SKM-1 (cell line): Measurements from ENCODE around the gene PRKCB.
A peak's percentile ranks its signal among the peaks of the same experiment; 100 is the strongest.

Experiments
- DNase-seq: peaks from one replicate; lab custom pipeline; 2025; ENCODE audit not compliant: unreplicated experiment; lab: John Stamatoyannopoulos, UW

Gene PRKCB

DNA sequence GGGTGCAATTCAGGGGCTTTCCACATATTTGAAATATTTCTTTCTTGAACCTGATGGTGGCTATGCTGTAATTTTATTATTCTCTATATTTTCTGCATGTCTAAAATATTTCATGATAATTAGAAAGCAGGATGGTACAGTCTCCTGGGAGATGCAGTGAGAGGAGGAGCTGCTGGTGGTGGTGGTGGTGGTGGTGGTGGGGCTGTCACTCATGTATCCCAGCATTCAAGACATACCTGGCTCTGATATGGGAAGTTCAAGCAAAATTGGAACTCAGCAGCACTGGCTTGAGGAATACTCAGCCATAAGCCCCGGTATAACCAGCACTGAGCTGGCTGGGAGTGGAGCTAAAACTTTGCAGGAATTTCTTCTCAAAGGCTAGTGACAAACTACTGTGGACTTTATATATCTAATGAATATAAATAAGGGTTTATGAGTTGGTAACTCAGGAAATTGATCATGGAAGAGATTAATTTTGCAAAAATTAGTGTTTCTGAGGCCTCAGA, 200.3 kb downstream of the PRKCB start:
- DNase-seq: no peak

- peak; percentile 12 for DNase-seq
These were observed 200.8 kb downstream of the PRKCB start for GRCh38 chr16:24036614-24037013.

DNA sequence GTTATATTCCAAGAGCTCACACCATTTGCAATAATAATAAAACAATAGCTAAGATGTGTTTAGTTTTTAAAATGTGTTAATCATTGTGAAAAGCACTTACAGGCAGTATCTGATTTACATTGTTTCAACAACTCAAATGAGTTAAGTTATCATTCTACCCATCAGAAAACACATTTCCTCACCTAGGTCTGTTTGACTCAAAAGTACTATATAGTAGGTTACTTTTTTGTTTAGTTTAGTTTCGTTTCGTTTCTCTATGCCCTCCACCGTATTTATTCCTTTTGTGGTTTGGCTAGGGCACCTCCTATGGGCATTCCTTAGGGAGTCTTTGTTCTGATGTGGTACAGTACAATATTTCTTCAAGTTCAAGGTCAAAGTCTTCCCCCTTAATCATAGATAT, 201.6 kb downstream of the PRKCB start:
- no peak for DNase-seq

- peak; percentile 1 for DNase-seq
These were observed 206.2 kb downstream of the PRKCB start for GRCh38 chr16:24041834-24042631.

DNA sequence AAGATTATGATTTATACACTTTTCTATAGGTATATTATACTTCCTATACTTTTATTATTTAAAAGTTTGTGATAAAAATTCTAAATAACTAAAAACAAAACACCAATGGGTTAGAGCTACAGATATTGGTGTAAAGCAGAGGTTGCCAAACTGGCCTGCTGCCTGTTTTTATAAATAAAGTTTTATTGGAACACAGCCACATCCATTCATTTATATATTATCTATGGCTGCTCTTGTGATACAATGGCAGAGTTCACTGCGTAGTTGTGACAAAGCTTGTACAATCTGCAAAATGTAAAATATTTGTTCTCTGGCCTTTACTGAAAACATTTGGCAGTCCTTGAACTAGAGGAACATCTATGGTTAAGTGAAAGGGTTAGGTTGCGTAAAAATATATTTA, 208.7 kb downstream of the PRKCB start:
- DNase-seq: no peak

- no peak for DNase-seq
These were observed 209.9 kb downstream of the PRKCB start for GRCh38 chr16:24045641-24046040.

DNA sequence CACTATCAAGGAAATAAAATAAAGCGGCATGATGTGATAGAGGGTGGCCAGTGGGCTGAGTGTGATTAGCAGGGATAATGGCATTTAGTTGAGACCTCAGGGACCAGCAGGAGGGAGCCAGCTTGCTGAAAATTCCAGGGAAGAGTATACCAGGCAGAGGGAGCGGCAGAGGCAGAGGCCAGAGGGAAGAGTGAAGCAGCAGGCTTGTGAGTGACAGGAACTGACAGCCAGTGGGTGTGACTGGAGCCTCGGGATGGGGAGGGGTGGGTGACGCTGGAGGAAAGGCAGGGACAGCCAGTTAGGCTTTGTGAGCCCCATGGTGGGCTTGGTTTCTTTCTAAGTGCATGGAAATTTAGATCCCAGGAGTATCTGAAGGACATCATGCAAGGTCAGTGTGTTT, 210.7 kb downstream of the PRKCB start:
- no peak for DNase-seq

GRCh38 chr16:24049113-24049512, 213.3 kb downstream of the PRKCB start:
- DNase-seq: no peak

GRCh38 chr16:24051125-24051524, 215.3 kb downstream of the PRKCB start:
- no peak for DNase-seq

DNA sequence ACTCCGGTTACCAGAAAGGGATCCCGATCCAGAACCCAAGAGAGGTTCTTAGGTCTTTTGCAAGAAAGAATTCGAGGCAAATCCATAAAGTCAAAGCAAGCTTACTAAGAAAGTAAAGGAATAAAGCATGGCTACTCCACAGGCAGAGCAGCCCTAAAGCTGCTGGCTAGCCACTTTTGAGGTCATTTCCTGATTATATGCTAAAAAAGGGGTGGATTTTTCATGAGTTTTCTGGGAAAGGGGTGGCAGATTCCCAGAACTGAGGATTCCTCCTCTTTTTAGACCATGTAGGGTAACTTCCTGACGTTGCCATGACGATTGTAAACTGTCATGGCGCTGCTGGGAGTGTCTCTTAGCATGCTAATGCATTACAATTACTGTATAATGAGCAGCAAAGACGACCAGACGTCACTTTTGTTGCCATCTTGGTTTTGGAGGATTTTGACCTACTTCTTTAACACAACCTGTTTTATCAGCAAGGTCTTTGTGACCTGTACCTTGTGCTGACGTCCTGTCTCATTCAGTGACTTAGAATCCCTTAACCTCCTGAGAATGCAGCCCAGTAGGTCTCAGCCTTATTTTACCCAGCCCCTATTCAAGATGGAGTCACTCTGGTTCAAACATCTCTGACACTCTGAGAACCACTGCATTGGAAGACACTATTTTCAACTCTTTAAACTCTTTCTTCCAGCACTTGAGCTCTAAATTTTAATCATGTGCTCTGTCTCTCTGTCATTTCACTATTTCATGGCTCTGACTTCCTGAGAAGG, 216.7 kb downstream of the PRKCB start:
- no peak for DNase-seq

- no peak for DNase-seq
These were observed 217.5 kb downstream of the PRKCB start for GRCh38 chr16:24053099-24053946.

DNA sequence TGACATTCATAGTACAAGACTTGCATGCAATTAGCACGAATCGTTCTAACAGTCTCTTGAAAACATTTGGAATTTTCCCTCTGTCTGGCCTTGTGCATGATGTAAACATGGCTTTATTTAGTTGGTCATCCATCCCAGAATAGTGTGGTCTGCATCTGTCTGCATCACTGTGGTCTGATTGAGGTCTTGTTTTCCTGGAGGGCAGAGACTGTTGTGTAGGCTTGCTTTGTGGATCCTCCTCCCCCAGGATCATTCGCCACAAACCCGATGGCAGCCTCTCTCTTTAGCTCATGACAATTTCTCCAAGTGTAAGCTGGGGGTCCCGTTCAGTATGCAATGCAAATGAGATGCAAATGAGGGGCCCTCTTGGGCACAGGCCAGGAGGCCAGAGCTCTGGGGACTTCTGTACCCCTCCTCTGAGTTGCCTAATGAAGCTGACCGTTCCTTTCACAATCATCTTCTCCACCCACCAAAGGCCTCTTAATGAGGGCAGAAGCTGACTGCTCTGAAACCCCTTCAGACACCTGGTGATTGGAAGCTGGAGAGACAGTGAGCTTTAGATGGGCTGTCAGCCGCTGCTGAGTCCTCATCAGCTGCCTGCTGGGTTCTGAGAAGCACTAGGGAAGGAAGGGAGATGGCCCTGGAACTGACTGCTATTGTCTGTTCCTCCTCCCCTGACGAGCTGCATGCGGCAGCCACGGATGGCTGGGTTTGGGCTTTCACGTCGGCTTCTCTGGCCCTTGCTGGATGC, 219.1 kb downstream of the PRKCB start:
- DNase-seq: no peak

DNA sequence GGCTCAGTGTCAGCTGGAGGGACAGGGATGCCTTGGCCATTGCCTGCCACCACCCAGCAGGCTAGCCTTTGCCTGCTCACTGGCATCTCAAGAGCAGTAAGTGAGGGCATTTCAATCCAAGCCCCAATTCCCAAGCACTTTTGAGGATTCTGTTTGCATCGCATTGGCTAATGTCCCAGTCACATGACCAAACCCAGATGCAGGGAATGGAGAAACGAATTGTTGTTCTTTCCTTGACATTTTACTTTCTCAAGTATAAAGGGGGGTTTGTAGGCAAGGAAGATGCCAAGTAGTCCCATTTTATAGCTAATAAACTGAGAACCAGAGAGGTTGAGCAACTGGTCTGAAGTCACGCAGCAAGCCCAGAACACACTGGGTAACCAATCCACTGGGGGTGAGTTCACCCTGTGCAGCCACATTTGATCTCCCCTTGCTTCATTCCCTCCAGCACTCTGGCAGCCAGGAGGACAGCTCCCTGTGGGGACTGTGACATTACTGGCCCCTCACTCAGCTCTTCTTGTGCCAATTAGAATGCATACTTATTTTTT, 226.6 kb downstream of the PRKCB start:
- no peak for DNase-seq

DNA sequence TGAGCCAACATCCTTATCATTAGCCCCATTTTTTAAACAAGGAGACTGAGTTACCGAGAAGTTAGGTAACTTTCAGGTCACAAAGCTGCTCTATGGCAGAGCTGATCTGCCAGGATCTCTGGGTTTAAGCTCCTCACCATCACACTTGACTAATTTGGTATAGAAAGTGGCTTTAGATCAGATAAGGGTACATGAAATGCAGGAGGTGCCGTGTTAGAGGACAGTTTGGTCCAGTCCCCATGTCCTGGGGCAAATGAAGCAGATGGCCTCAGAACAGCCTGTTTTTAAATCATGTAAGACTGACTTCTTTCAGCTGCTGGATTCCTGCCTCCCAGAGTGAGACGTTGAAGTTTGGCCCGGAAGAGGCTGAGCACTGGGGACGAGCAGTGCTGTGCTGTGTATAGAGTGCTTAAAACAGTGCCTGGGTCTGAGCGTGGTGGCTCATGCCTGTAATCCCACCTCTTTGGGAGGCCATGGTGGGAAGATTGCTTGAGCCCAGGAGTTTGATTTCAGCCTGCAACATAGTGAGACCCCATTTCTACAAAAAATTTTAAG, 233.3 kb downstream of the PRKCB start:
- no peak for DNase-seq

DNA sequence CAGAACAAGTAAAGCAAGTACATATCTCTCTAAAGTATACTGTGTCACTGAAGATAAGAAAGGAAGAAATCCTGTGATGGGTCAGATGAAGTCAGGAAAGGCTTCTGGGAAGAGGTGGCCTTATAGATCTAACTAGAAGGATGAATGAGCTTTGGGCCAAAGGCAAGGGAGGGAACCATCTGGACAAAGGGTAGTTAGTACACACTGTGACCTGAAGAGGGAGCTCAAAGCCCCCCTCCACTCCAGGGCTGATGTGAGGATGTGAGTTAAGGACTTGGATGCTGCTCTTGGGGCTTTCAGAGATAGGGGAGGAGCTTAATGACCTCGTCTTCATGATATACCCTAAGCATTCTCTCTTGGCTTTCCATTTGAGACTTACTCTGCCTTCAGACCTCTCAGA, 235.1 kb downstream of the PRKCB start:
- DNase-seq: peak; percentile 29

GRCh38 chr16:24071666-24072360, 236.0 kb downstream of the PRKCB start:
- DNase-seq: no peak

DNA sequence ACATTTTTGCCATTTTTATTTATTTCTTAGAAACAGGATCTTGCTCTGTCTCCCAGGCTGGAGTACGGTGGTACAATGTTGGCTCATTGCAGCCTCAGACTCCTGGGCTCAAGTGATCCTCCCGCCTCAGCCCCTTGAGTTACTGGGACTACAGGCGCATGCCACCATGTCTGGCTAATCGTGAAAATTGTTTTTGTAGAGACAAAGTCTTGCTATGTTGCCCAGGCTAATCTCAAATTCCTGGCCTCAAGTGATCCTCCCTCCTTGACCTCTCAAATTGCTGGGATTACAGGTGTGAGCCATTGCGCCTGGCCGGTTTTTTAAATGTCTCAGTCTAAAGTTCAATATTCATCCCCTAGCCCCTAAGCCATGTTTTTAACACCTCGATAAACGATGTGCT, 237.5 kb downstream of the PRKCB start:
- DNase-seq: no peak

- DNase-seq: no peak
These were observed 238.8 kb downstream of the PRKCB start for GRCh38 chr16:24074574-24074973.

DNA sequence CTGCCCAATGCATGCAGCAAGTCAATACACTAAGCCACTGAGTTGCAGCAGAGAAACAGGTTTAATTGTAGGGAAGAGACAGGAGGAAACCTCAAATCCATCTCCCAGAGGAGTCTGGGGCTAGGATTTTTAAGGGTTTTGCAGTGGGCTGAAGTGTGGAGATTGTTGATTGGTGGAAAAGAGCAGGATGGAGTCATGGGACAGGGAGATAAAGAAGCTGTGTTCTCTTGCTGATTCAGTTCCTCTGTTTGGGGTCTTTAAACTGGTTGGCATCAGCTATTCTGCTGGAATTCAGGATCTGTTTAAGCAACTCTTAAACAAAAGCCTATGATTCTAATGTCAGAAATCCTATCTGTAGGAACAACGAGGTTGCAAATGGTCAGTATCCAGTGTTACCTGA, 239.5 kb downstream of the PRKCB start:
- DNase-seq: no peak
